ENCODE measurements around the gene SET. TPM values are rescaled to one million over a fixed set of nuclear protein-coding genes. Genes with fewer than 3 reads are reported as not detected.
A peak's percentile ranks its signal among the peaks of the same experiment; 100 is the strongest.

SET gene
- total RNA-seq, result 100 to 1,000 TPM; 749 to 755 TPM

GRCh38 chr9:128688501-128689292 lies at the start of gene SET:
SET (plus strand) TSS chr9:128689222; CDS start chr9:128689583, 361 bp downstream.
- peak; percentile 78 for ATAC-seq

GRCh38 chr9:128640603-128641002 lies 48.4 kb upstream of the SET start:
- no peak for ATAC-seq
- TF ChIP-seq CTCF (IDR thresholded peaks at IDR 0.05), result no peak
- POLR2A ChIA-PET, result no interaction called here
- CTCF ChIA-PET, result no interaction called here
- Mint-ChIP-seq H3K36me3 (ENCODE audit: low read depth) (peaks cover 5% of the 10 kb centered on the region), H3K4me3 (no peak overlapping the region), H3K9me3 (no peaks in the 10 kb centered on the region), H3K27ac (no peak overlapping the region), H3K4me1 (ENCODE audit: low read depth) (no peaks in the 10 kb centered on the region), H3K27me3 (no peaks in the 10 kb centered on the region)
- no peak for DNase-seq
- intact Hi-C loops (cut with micrococcal nuclease), result no loop called here

More at GRCh38 chr9:128688501-128689292, at the start of gene SET:
- Mint-ChIP-seq H3K27ac (peak within 1 kb of the TSS; percentile 98), H3K4me3 (peak within 1 kb of the TSS; percentile 98), H3K9me3 (no peaks in the 10 kb centered on the region), H3K27me3 (no peaks in the 10 kb centered on the region), H3K4me1 (ENCODE audit: low read depth) (peaks cover 60% of the 10 kb centered on the region), H3K36me3 (ENCODE audit: low read depth) (peaks cover 40% of the 10 kb centered on the region)
- intact Hi-C loops (cut with micrococcal nuclease), result no loop called here
- TF ChIP-seq CTCF (IDR thresholded peaks at IDR 0.05), result no peak
- ChIA-PET CTCF (interaction anchor here (1.1 kb wide), 1 partner anchor 36 kb away, joined by 3 read pairs; no protein-coding TSS in a partner anchor), POLR2A (interaction anchor here (0.5 to 3.4 kb wide), 9 partner anchors 9 to 887 kb away, joined by 3 to 16 read pairs (median 4); partner anchors contain the start of gene ENDOG)
- DNase-seq, result peak; percentile 94

- no peak for TF ChIP-seq CTCF (IDR thresholded peaks at IDR 0.05)
- intact Hi-C loops (cut with micrococcal nuclease), result no loop called here
- no peaks in the 10 kb centered on the region for H3K9me3 Mint-ChIP-seq
- ChIA-PET CTCF (no interaction called here), POLR2A (no interaction called here)
- H3K4me1 Mint-ChIP-seq (ENCODE audit: low read depth), result no peaks in the 10 kb centered on the region
- no peak overlapping the region for H3K27ac Mint-ChIP-seq
- H3K4me3 Mint-ChIP-seq, result no peak overlapping the region
- H3K27me3 Mint-ChIP-seq, result no peaks in the 10 kb centered on the region
- peaks cover 5% of the 10 kb centered on the region for H3K36me3 Mint-ChIP-seq (ENCODE audit: low read depth)
- no peak for DNase-seq
- ATAC-seq, result no peak
Measured at GRCh38 chr9:128642675-128643245, 46.3 kb upstream of the SET start.

GRCh38 chr9:128643519-128644300 lies 45.3 kb upstream of the SET start:
- Mint-ChIP-seq H3K27me3 (no peaks in the 10 kb centered on the region), H3K36me3 (ENCODE audit: low read depth) (peaks cover 2% of the 10 kb centered on the region), H3K4me1 (ENCODE audit: low read depth) (no peaks in the 10 kb centered on the region), H3K4me3 (no peak overlapping the region), H3K27ac (no peak overlapping the region), H3K9me3 (no peaks in the 10 kb centered on the region)
- CTCF ChIA-PET, result no interaction called here
- POLR2A ChIA-PET, result no interaction called here
- DNase-seq (no peak), ATAC-seq (no peak)
- intact Hi-C loops (cut with micrococcal nuclease), result no loop called here
- no peak for TF ChIP-seq CTCF (IDR thresholded peaks at IDR 0.05)

Data from activated CD8-positive, alpha-beta T cell treated with anti-CD3 and anti-CD28 coated beads for 36 hours (primary cell).